Sigmoid colon (tissue), 7 donors: ENCODE results near the gene CBR3. TPM values are rescaled to one million over a fixed set of nuclear protein-coding genes. Genes with fewer than 3 reads are reported as not detected.
"Not testable (repeated sequence)": the region's sequence is repeated elsewhere in the genome, so short reads cannot be mapped to it uniquely, and the experiment has no call there.

Experiments
- DNase-seq: peaks from one replicate; pipeline ENCODE4 v3.0.0-alpha.2; 2019
- H3K27ac ChIP-seq, 4 donors: fragments of 200-600 bp; sonication (generic); one replicate each; pipeline ENCODE4 v1.5.1; 2016 to 2019; ENCODE audit warnings: mild to moderate bottlenecking in 1 of 4
- H3K27me3 ChIP-seq, 3 donors: fragments of 200-600 bp; sonication (generic); one replicate each; pipeline ENCODE4 v1.5.1; 2019; ENCODE audit warnings: mild to moderate bottlenecking in 1 of 3
- H3K36me3 ChIP-seq, 4 donors: fragments of 200-600 bp; sonication (generic); one replicate each; pipeline ENCODE4 v1.5.1; 2016 to 2019
- H3K4me1 ChIP-seq, 4 donors: fragments of 200-600 bp; sonication (generic); one replicate each; pipeline ENCODE4 v1.5.1; 2017 to 2019
- H3K4me3 ChIP-seq, 4 donors: fragments of 200-600 bp; sonication (generic); one replicate each; pipeline ENCODE4 v1.5.1; 2017 to 2019; ENCODE audit warnings: mild to moderate bottlenecking in 2 of 4, moderate library complexity in 1 of 4
- H3K9me3 ChIP-seq, 4 donors: fragments of 200-600 bp in 3 of 4; sonication (generic) in 3 of 4; one replicate each; pipeline versions ENCODE4 v1.5.1 to v1.6.1; 2013 to 2019
- EP300 ChIP-seq, 4 donors: sonication (generic); formaldehyde crosslinking; IDR thresholded peaks; one replicate each; pipeline ENCODE4 v1.6.1; 2017; ENCODE audit warnings: antibody characterized with exemption in 4 of 4
- POLR2A ChIP-seq, 2 donors: fragments of 450-650 bp; IDR thresholded peaks; one replicate each; pipeline ENCODE4 v1.6.1; 2016; ENCODE audit warnings: antibody characterized with exemption in 2 of 2, mild to moderate bottlenecking in 2 of 2, moderate library complexity in 2 of 2
- POLR2AphosphoS5 ChIP-seq, 4 donors: sonication (generic); formaldehyde crosslinking; IDR thresholded peaks; one replicate each; pipeline ENCODE4 v1.6.1; 2017; ENCODE audit warnings: antibody characterized with exemption in 4 of 4
- WGBS, 2 donors: extraction: QIAGEN DNeasy Blood & Tissue Kit; methylation state at CpG; one replicate each; pipeline ENCODE4 v1.1.7; 2013; 5-methylcytosine and 5-hydroxymethylcytosine counted together
- intact Hi-C: fragments of 100-400 bp; cut with DNase I; formaldehyde crosslinking; loops from one replicate; pipeline ENCODE4 v1.15.1; 2023
- polyA plus RNA-seq, 3 donors: library from polyadenylated mRNA; stranded (reverse); fragments of 200-250 nt; gene quantifications; one replicate each; pipeline ENCODE4 v1.2.3, GENCODE V29; 2013
- total RNA-seq, 4 donors: library from RNA; depleted of rRNA; stranded (reverse); fragments of >200 nt; gene quantifications; one replicate each; pipeline ENCODE4 v1.1.0, GENCODE V29; 2016
- TF ChIP-seq, protein P1 (sequence below), 4 experiments: fragments of 450-650 bp in 3 of 4; fragments of 200-600 bp in 1 of 4; IDR thresholded peaks; one replicate each; pipeline ENCODE4 v1.5.1; 2016 to 2019; ENCODE audit warnings: antibody characterized with exemption in 4 of 4, mild to moderate bottlenecking in 3 of 4, moderate library complexity in 2 of 4
- donor health status: healthy with polysubstance abuse.
- donor health status: Bipolar disorder and iron deficiency.
- donor health status: healthy.

Gene CBR3
- total and polyA plus RNA-seq, 7 donors: 2.3 to 17.8 (median 10.2) TPM

DNA sequence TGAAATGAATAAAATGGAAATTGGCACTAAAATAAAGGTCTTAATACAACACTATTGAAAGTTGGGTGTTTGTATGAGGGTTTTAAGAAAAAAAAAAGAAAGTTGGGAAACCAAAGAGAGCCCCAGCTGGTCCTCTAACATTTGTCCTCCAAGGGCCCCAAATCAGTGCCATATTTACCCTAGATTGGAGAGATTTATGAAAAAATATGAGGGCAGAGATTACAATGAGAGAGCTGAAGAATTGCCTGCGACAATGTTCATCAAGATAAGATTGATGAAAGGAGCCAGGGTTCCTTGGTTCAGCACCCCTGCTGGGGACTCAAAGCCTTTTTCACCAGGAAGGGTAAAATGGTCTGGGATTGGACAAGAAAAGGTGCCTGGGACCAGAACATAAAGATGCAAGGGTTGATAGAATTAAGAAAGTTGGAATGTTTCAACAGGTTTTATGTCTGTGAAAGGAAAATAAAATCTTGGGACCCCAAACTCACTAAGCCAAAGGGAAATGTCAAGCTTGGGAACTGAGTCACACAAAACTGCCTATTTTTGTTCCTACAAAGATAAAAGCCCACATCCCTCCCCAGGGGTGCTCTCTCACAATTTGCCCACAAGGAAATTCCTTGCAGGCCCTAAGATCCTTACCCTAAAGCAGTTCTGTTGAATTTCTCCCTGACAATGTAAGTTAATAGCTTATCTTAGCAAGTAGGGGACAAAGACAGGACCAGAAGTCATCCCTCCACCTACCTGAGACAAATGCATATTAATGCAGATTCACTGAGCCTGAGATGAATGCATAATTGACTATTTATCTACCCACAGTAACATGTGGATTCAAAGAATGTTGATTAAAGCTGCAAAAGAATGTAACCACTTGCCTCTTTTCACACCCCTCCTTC, 38.2 kb upstream of the CBR3 start:
- Histone ChIP-seq H3K27me3 (peaks cover 0 to 5% (median 4%) of the 10 kb centered on the region in 3 donors), H3K9me3 (peaks cover 0 to 9% (median 0%) of the 10 kb centered on the region in 4 donors), H3K36me3 (no peaks in the 10 kb centered on the region), H3K27ac (no peak overlapping the region), H3K4me3 (no peak overlapping the region), H3K4me1 (no peaks in the 10 kb centered on the region)
- DNase-seq: no peak
- intact Hi-C loops: no loop called here
- 73 to 95% methylated on average over 1 of the region's 1 CpG for WGBS, 2 donors
- TF ChIP-seq EP300 (IDR thresholded peaks at IDR 0.05): no peak
- TF ChIP-seq, protein P1, sequence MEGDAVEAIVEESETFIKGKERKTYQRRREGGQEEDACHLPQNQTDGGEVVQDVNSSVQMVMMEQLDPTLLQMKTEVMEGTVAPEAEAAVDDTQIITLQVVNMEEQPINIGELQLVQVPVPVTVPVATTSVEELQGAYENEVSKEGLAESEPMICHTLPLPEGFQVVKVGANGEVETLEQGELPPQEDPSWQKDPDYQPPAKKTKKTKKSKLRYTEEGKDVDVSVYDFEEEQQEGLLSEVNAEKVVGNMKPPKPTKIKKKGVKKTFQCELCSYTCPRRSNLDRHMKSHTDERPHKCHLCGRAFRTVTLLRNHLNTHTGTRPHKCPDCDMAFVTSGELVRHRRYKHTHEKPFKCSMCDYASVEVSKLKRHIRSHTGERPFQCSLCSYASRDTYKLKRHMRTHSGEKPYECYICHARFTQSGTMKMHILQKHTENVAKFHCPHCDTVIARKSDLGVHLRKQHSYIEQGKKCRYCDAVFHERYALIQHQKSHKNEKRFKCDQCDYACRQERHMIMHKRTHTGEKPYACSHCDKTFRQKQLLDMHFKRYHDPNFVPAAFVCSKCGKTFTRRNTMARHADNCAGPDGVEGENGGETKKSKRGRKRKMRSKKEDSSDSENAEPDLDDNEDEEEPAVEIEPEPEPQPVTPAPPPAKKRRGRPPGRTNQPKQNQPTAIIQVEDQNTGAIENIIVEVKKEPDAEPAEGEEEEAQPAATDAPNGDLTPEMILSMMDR (IDR thresholded peaks at IDR 0.05): no peak

DNA sequence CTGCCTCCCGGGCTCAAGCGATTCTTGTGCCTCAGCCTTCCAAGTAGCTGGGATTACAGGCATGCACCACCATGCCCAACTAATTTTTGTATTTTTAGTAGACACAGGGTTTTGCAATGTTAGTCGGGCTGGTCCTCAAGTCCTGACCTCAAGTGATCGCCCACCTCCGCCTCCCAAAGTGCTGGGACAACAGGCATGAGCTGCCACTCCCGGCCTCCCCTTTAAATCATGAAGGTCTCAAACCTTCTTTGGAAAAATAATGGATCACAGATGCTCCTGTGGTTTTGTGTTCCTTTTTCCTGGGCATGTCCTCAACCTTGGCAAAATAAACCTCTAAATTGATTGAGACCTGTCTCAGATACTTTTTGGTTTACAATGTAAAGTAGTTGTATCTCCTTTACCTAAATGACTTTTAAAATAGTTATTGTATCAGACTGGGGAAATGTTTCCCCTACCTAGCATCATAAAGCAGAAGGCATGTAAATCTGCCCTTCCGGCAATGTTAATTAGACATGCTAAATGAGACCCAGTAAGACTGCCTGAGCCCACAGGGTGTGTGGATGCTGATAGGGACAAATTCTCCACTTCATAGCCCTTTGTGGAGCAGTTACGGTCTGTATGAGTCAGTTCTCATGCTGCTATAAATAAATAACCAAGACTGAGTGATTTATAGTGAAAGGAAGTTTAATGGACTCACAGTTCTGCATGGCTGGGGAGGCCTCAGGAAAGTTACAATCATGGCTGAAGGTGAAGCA, 37.3 kb upstream of the CBR3 start:
- TF ChIP-seq POLR2AphosphoS5 (IDR thresholded peaks at IDR 0.05): no peak
- TF ChIP-seq, protein P1 (IDR thresholded peaks at IDR 0.05): no peak
- TF ChIP-seq POLR2A (IDR thresholded peaks at IDR 0.05): no peak
- TF ChIP-seq EP300 (IDR thresholded peaks at IDR 0.05): no peak
- 78 to 80% methylated on average over 8 of the region's 8 CpGs for WGBS, 2 donors
- Histone ChIP-seq H3K4me3 (no peak overlapping the region), H3K4me1 (no peaks in the 10 kb centered on the region), H3K27ac (no peak overlapping the region), H3K36me3 (no peaks in the 10 kb centered on the region), H3K9me3 (peaks cover 0 to 9% (median 0%) of the 10 kb centered on the region in 4 donors), H3K27me3 (peaks cover 0 to 5% (median 4%) of the 10 kb centered on the region in 3 donors)
- no peak for DNase-seq
- intact Hi-C loops: no loop called here

GRCh38 chr21:36098182-36098532, 36.7 kb upstream of the CBR3 start:
- intact Hi-C loops: no loop called here
- peaks cover 0 to 5% (median 0%) of the 10 kb centered on the region in 4 donors for H3K9me3 ChIP-seq
- DNase-seq: no peak
- TF ChIP-seq POLR2A (IDR thresholded peaks at IDR 0.05): no peak
- TF ChIP-seq POLR2AphosphoS5 (IDR thresholded peaks at IDR 0.05): no peak
- TF ChIP-seq, protein P1 (IDR thresholded peaks at IDR 0.05): no peak
- TF ChIP-seq EP300 (IDR thresholded peaks at IDR 0.05): no peak
- no peaks in the 10 kb centered on the region for H3K36me3 ChIP-seq
- no peak overlapping the region for H3K27ac ChIP-seq
- H3K4me3 ChIP-seq: no peak overlapping the region
- 56 to 83% methylated on average over 2 of the region's 2 CpGs for WGBS, 2 donors
- peaks cover 0 to 5% (median 4%) of the 10 kb centered on the region in 3 donors for H3K27me3 ChIP-seq
- no peaks in the 10 kb centered on the region for H3K4me1 ChIP-seq

GRCh38 chr21:36099000-36099399, 35.9 kb upstream of the CBR3 start:
- Histone ChIP-seq H3K27ac (no peak overlapping the region), H3K4me1 (no peaks in the 10 kb centered on the region), H3K27me3 (peaks cover 0 to 6% (median 5%) of the 10 kb centered on the region in 3 donors), H3K9me3 (no peaks in the 10 kb centered on the region), H3K36me3 (no peaks in the 10 kb centered on the region), H3K4me3 (no peak overlapping the region)
- no peak for DNase-seq
- intact Hi-C loops: no loop called here
- no peak for TF ChIP-seq POLR2AphosphoS5 (IDR thresholded peaks at IDR 0.05)
- TF ChIP-seq EP300 (IDR thresholded peaks at IDR 0.05): no peak
- TF ChIP-seq, protein P1 (IDR thresholded peaks at IDR 0.05): no peak
- 97 to 99% methylated on average over 3 of the region's 3 CpGs for WGBS, 2 donors

DNA sequence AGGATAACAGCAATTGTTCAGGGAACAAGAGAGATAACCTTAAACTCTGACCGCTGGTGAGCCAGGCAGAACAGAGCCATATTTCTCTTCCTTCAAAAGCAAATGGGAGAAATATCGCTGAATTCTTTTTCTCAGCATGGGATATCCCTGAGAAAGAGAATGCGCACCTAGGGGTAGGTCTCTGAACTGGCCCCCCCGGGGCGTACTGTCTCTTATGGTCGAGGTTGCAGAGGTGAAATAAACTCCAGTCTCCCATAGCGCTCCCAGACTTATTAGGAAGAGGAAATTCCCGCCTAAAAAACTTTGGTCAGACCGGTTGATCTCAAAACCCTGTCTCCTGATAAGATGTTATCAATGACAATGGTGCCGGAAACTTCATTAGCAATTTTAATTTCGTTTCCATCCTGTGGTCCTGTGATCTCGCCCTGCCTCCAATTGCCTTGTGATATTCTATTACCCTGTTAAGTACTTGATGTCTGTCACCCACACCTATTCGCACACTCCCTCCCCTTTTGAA, 35.1 kb upstream of the CBR3 start:
- not testable (repeated sequence) for H3K36me3 ChIP-seq

More for the DNA sequence above, 35.1 kb upstream of the CBR3 start:
- intact Hi-C loops, H3K4me3 ChIP-seq, H3K27ac ChIP-seq, H3K4me1 ChIP-seq, H3K9me3 ChIP-seq, DNase-seq: not testable (repeated sequence)
- WGBS, 2 donors: 73 to 83% methylated on average over 13 of the region's 13 CpGs
- peaks cover under 1 to 13% (median 5%) of the 10 kb centered on the region in 3 donors for H3K27me3 ChIP-seq
